ENCODE measurements around the gene ATP9B.

GRCh38 chr18:79402209-79402576 is 333.0 kb downstream of the ATP9B start:
- no peak for TF ChIP-seq CTCF (IDR thresholded peaks at IDR 0.05)
- no peak for TF ChIP-seq POLR2A (IDR thresholded peaks at IDR 0.05; ENCODE audit: low read depth)
